MV-4-11 (cell line): ENCODE measurements around the gene DCHS1.

ENCODE experiments used
- DNase-seq: peaks from one replicate; lab custom pipeline; 2025; lab: John Stamatoyannopoulos, UW

Gene DCHS1

DNA sequence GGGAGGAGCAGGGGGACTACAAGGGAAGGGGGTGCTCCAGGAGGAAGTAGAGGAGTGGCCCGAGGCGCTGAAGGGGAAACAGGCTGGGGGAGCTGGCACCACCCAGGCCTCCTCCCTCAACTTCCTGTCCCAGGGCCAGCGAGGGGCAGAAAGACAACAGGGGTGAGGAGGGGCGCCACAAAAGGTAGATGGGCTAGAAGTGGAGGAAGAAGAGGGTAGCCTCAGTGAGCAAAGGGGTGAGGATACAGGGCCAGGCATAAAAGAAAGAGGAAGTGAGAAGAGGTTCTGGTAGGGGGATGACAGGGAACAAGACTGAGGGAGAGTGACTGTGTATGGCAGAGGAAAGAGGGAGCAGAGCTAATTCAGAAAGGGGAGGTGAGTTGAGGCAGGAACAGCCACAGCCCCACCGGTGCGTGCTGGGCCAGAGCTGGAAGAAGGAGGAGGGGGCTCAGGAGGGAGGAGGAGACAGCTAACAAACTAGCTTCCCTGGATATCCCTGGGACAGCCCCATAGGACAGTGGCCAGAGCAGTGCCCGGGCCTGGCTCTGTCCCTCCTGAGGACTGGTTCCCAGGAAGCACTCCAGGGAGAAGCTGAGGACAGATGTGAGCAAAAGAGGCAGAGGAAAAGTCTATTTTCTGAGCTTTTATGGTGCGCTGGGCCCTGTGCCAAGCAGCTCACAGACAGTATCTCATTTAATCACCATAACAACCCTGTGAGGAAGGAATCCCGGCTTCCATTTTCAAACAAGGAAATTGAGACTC is 8.5 kb downstream of the DCHS1 start:
- peak; percentile 87 for DNase-seq

DNA sequence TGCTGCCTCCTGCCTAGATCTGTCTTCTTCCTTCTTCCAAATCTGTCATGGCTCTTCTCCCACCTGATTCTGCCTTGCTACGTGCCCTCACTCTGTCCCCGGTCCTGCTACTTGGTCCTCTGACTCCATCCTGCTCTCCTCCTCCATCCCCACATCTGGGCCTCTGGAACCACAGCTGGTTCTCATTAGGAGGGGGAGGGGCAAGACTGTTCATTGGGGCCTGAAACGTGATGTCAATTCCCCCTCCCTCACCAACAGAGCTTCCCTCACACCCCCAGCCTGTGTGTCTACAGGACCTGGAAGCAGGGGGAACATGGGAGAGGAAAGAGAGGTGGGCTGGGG is 9.1 kb downstream of the DCHS1 start:
- peak; percentile 66 for DNase-seq

DNA sequence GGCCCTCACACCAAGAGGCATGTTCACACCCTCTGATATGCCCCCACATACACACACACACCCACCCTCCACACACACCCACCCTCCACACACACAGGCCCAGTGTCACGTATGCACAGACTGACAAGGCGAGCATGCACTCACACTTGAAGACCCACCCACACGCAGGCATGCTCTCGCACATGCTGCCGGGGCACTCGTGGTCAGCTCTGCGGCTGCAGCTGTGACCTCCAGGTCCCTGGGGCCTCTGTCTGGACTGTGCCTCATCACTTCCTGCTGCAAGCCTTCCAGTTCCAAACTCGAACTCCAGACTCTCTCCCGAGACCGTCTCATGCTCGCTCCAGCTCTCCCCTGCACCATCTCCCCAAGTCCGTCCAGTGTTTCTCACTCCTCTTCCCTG is 9.5 kb downstream of the DCHS1 start:
- DNase-seq, result peak; percentile 78

DNA sequence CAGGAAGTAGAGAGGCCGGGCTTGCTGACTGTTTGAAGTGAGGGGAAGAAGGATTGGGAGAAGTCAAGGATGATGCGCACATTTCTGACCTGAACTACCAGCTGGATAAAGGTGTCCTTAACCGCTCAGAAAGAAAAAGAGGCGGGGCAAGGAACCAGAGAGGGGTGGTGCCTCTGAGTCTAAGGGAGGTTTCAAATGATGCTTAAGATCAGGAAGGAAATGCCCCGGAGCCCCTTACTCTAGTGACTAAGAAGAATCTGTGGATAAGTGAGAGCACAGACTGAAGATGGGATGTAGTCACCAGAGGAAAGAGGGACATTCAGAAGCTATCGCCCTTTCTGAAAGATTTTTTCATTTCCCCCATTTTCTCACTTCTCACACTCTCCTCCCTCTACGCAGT is 12.7 kb downstream of the DCHS1 start:
- DNase-seq, result peak; percentile 6

DNA sequence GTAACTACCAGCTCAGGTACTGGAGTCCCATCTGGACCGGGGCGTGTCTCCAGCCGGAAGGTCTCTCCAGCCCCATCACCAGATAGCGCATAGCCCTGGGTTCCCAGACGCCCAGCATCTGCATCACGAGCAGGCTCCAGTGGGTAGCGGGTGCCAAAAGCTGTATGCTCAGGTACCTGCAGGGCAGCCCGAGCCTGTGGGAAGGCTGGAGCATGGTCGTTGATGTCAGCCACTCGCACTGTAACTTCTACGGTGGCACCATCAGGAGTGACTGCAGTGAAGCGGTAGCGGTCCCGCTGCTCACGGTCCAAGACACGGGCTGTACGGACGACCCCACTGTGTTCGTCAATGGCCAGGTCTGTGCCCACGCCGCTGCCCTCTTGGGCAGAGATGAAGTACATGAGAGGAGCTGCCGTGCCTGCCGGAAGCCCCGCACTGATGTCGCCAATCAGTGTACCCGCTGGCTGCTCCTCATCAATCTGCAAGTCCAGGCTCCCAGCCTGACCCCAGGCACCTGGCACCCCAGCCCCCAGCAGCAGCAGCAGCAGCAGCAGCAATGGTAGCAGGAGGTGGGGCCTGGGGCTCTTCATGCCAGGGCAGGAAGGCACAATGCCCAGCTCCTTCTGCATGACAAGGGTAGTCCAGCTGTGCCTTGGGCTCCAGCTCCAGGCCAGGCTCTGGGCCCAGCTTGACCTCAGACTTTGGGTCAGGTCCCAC is 14.5 kb downstream of the DCHS1 start:
- DNase-seq, result no peak

DNA sequence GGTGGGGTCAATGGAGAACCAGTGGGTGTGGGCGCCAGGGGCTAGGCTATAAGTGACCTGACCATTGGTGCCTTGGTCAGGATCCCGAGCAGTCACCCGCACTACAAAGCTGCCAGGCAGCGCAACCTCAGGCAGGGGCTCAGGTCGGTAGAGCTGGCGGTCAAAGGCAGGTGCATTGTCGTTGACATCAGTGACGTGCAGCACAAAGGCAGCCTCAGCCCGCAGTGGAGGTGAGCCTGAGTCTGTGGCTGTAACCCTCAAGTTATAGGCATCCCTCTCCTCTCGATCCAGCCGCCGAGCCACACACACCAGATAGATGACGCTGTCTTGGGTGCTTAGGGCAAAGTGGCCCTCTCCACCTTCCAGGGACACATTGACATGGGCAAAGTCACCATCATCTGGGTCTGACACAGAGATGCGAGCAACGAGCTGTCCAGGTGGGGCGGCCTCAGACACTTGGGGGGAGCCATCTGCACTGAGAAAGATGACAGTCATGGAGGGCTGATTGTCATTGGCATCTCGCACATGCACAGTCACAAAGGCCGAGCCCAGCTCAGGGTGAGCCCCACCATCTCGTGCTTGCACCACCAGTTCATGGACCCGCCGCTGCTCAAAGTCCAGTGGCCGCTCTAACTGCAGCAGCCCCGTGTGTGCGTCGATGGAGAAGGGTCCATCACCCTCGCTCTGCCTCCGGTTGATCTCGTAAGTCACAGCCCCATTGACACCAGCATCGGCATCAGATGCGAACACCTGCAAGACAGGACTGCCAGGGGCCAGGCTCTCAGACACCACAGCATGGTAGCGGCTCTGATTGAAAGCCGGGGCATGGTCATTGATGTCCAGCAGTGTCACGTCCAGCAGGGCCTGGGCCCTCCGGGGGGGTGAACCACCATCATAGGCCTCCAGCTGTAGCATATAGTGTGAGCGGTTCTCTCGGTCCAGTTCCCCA is 15.3 kb downstream of the DCHS1 start:
- DNase-seq, result no peak

DNA sequence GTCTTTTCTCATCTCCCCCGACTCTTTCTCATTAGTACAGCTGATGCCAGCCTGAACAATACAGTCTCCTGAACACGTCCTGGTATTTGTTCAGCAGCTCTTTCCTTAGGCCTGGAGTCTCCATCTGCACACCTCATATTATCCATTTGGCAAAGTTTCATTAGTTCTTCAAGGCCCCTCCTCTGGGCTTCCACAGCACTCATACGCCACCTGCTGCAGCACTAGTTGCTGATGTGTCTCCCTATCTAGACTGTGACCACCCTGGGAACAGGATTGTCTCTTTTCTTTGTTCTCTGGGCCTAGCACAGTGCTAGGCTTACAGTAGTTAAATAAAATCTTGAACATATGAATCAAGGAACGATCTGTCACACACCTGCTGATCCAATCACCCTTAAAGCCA is 17.2 kb downstream of the DCHS1 start:
- no peak for DNase-seq

DNA sequence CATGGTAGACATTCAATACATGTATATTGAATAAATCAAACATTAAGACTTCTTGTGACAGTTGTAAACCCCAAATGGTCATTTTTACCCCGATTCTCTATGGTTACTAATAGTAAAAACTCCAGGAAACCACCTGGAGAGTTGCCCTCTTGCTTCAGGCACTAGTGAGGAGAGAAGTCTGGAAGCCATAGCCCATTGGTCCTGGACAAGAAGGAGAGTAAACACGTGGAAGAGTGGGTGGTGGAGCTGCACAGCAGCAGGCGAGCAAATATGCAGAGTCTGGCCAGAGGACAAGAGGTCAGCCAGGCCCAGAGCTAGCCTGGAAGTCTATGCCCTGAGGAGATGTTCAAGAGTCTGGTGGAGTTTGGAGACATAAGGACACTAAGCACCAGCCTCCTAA is 17.7 kb downstream of the DCHS1 start:
- no peak for DNase-seq

DNA sequence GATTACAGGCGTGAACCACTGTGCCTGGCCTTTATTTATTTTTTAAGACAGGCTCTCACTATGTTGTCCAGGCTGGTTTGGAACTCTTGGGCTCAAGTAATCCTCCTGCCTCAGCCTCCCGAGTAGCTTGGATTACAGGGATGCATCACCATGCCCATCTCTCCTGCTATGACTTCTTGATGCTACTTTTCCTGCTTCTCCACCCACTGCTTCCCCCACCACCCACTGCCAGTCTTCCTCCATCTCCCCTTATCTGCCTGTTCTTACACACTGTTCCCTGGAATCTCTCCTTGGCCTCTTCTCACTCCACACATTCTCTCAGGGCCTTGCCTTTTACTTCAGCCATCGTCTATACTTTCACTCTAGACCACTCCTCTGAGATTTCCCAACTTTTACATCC is 19.1 kb downstream of the DCHS1 start:
- DNase-seq, result no peak

DNA sequence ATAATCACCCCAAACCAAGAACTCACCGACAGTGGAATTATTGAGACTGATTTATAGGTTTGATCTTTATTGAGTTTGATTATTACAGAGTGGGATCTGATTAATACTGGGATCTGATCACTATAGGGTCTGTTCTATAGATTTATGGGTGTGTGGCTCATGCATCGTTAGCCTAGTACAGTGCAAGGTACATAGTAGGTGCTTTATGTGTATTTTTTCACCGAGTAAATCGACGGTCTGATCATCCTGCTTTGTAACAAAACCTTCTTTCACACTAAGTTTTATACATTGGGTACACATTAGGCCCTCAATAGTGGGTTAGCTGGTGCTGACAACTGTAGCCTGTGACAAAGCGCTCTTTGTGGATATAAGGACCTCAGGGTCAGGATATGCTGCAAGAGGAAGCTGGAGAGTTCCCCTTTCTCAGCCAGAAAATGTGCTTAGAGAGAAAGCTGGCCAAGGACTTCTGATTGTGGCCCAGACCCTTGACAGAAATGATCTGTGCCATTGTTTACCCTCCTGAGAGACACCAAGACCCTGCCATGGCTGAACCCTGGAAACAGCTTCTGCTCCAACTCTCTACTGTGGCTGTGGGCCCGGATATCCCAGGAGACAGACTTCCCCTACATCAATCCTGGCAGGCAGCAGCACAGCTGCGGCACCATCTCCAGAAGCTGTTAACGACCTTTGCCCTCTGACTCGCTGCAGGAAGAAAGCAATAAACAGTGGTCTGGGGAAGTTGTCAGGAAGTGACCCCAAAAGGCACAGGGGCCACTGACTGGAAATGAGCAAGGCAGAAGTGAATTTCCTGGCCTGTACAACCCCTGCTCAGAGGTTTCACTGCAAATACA is 20.3 kb downstream of the DCHS1 start:
- DNase-seq, result peak; percentile 95

DNA sequence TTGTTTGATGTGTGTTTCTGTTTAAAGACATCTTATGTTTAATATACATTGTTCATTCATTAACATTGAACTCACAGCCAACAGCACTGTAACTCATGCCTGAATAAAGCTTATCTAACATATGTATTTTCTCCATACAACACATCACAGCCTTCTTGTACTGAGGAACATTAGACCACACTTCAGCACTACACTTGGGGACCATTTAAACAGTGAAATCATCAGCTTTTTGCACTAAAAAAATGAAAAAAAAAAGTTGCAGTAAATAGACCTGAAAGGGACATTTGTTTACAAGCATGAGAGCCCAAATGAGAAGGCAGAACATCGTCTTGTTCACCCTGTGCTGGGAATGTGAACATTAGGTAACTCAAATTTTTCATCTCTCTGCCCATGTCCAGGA is 21.1 kb downstream of the DCHS1 start:
- no peak for DNase-seq

DNA sequence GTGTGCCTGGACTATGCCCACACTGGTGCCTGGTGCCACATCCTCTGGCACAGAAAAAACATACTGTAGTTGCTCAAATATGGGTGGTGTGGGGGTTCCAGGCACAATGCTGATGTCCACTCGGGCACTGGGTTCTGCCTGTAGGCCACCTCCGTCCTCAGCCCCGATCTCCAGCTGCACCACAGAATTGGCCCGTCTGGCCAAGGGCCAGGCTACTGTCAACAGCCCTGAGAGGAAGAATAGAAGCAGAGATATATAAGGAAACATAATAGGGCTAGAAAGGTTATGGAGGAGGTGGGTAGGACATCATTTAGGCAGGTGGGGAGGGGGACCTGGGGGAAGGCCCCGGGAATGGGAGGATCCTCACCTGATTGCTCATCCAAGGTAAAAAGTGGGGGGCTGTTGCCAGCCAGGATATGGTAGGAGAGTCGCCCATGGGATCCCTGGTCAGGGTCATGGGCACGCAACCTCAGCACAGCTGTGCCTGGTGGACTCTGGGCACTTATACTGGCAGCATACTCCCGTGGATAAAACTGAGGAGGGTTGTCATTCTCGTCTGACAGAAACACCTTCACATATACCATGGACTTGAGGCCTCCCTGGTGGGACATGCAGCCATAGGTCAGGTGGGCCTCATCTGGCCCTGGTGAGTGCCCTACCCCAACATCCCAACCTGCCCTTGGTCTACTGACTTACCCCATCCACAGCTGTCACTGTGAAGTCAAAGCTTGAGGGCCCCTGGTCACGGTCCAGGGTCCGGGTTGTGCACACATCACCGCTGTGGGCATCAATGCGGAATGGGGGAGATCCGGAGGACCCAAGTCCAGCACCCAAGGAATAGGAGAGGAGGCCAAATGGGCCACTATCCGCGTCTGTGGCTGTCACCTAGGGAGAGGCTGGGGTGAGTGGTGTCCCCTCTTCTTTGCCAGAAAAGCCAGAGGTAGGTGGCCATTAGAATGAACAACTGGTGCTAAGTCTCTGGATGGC is 21.9 kb downstream of the DCHS1 start:
- no peak for DNase-seq

DNA sequence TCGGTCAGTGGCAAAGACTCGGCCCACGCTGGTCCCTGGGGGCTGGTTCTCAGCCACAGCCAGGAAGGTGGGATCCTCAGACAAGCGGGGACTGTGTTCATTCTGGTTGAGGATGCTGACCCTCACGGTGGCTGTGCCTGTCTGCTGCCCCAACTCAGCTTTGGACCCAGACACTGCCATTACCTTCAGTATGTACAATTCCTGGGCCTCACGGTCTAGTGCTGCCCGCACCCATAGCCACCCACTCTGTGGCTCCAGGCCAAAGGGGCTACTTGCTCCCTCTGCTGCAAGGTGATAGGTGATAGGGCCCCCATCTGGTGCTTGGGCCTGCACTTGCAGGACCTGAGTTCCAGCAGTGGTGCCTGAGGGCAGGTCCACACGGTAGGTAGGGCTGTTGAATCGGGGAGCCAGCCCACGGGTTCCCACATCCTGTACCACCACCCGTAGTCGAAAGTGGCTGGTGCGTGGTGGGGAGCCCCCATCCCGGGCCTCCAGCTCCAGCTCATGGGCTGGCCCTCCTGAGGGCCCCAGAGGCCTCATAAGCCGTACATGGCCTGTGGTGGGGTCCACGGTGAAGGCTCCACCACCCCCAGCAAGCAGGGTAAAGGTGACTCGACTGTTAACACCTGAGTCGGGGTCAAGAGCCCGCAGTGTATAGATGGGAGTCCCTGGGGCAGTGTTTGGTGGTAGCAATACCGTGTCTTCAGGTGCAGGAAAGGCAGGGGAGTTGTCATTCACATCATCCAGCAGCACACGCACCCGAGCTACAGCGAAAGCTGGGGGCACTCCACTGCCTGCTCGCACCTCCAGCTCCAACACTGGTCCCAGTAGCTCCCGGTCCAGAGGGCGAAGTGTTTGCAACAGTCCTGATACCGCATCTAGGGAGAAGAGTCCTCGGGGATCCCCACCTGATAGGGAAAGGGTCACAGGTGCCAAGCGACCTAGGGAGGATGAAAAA is 23.2 kb downstream of the DCHS1 start:
- DNase-seq, result no peak

DNA sequence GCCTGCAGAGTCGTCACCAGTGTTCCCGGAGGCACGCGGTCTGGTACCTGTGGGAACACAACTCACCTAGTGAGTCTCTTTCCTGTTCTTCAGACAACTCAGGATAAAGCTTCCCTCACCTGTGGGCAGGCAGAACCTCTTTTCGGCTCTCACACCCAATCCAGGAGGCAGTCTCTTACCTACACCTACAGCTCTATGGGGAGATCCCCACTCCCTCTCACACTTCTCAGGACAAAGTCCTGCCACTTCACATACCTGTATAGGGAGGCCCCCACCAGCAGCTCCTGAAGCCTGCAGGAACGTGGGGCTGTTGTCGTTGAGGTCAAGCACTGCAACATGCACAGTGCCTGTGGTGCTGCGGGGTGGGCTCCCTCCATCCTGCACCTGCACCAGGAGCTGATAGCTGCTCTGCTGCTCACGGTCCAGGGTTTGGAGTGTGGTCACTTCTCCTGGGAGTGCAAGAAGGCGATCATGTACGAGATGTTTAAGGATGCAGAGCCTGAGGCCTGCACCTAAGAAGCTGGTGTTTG is 24.2 kb downstream of the DCHS1 start:
- DNase-seq, result no peak

DNA sequence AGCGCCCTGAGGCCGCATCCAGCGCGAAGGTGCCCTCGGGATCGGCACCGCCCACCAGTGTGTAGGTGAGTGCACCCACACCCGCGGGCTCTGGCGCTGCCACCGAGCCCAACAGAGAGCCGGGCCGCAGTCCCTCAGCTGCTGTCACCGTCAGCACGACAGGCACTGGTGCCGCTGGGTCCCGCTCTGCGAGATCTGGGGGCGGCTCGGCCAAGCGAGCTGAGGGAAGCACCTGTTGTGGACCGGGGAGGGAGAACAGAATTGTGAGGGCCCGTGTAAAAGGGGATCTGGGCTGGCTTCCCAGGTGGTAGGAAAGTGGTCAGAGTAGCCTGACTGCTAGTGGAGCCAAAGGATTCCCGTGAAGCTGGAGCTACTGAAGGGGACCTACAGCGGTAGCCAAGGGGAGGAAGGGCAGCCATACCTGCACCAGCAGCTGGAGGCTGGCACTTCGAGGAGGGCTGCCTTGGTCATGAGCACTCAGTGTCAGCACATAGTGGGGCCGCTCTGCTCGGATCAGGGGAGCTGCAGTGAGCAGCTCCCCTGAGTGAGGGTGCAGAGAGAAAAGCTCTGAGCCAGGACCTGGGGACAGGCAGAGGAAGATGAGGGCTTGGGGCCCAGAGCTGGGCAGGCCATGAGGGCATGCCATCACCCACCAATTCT is 24.8 kb downstream of the DCHS1 start:
- DNase-seq, result no peak

DNA sequence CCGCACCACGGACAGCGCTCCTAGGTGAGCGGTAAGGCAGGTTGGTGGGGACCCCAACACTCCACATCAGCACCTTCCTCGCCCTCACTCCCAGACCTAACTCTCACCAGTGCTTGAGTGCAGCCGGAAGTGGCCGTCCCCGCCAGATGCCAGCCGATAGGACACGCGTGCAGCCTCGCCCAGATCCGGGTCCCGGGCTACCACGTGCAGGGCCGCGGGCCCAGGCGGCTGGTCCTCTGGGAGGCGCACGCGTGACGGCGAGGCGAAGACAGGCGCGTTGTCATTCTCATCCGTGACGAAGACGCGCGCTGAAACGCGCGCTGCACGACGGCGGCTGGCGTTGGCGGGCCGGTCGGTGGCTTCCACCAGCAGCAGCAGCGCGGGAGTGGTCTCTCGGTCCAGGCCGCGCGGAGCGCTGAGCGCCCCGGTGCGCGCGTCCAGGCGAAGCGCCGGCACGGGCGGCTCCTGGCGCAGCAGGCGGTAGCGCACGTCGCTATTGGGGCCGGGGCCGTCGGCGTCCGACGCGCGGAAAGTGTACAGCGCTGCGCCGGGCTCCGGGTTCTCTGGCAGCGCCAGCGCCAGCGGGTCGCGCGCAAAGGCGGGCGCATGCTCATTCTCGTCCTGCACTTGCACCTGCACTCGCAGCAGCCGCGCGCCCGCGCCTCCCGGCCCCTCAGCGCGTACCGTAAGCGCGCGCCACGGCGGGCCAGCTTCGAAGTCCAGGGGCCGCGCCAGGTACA is 25.5 kb downstream of the DCHS1 start:
- no peak for DNase-seq

DNA sequence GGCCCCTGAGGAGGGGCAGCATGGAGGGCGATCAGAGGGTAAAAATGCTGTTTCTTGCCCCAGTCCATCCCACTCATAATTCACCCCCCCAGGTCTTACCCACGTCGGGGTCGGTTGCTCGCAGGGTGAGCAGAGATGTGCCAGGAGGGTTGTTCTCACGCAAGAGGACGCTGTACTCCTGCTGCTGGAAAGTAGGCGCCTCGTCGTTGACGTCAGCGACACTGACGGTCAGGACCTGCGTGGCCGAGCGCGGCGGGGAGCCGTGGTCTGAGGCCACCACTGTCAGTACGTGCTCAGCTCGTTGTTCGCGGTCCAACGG is 26.1 kb downstream of the DCHS1 start:
- DNase-seq, result no peak

DNA sequence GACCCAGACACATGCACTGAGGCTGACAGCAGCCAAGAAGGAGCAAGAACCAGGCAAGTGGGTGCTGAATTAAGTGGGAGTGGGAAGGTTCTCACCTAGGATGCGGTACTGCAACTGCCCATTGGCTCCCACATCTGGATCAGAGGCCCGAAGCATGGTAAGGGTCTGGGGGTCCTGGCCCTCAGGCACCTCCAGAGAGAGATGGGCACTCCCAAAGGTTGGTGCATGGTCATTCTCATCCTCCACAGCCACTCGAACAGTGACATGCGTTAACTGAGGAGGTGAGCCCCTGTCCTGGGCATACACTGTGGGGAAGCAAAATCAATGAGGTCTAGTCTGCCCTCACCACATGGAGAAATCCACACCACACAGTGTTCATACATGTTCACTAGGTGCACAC is 27.1 kb downstream of the DCHS1 start:
- no peak for DNase-seq
